Left lobe of liver (tissue), 2 donors: Measurements from ENCODE around the gene GPR84. TPM values are rescaled to one million over a fixed set of nuclear protein-coding genes. Genes with fewer than 3 reads are reported as not detected.

Source experiments
- ATAC-seq: fragments of 200-7000 bp; cut with Tn5 transposase; one replicate; pipeline ENCODE4 v1.9.1; 2020; ENCODE audit warnings: mild to moderate bottlenecking, moderate library complexity
- DNase-seq: peaks from one replicate; pipeline ENCODE4 v3.0.0-alpha.2; 2020; ENCODE audit warnings: low spot score
- total RNA-seq: library from RNA; stranded (reverse); gene quantifications from one replicate; pipeline ENCODE4 v1.2.1, GENCODE V29; 2021
- donor health status: DM: no; HTN: no; CAD: no; lungs with moderate emphysema.
- donor health status: DM: no; HTN: yes; CAD: no.

GPR84 gene
- total RNA-seq, 1 donor from 2014 or later: not detected

DNA sequence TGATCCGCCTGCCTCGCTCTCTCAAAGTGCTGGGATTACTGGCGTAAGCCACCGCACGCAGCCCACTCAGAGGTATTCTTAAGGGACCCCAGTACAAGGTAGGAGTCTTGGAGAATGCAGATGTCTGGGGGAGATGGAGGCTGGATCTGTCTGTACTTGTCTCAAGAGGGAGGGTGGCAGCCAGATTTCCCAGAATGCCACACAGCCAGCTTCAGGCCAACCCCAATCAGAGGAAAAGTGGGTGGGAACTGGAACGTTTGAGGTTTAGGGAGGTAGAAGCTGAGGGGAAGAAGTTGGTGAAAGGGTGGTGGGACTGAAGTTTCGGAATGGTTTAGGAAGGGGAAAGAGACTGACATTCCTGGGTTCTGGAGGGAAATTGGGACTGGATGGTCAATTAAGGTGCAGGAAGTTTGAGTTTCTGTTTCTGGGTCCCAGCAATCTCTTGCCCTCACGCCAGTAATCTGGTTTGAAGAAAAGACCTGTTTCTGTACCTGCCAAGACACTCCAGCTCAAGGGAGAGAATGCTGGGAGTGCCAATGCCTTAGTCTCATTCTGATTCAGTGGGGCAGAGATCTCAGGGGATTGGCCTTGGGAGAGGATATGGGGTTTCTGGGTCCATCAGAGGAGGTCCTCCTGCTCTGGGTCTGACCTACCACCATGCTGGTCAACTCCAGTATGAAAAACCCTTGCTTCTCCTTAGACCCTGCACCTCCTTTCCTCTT is 28.4 kb upstream of the GPR84 start:
- no peak for DNase-seq
- no peak for ATAC-seq

GRCh38 chr12:54390668-54391551 is 26.6 kb upstream of the GPR84 start:
- DNase-seq (no peak), ATAC-seq (peak; percentile 24)

GRCh38 chr12:54390176-54390667 is 25.9 kb upstream of the GPR84 start:
- no peak for DNase-seq
- peak; percentile 14 for ATAC-seq

DNA sequence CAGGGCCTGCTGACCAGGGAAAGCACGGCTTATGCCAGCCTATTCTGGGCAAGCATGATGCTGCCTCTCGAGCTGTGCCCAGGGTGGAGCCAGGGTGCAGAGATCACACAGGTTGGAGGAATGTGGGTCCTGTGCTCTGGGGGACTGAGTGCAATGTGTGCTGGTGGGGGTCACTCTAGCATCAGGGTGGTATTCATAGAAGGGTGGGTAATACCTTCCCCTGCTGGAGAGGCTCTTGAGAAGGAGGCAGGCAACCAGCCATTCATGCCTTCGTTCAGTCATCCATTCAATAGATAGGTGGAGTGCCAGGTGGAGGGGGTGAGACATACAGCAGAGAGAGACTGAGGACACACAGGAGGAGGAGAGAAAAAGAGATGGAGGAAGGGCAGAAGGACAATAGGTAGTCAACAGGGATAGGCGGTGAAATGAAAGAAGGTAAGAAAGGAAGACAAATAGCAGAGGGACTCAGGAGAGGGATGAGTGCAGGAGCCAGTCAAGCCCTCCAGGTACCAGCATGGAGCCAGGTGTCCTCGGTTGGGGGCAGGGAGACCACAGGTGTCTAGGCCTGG is 25.4 kb upstream of the GPR84 start:
- ATAC-seq (no peak), DNase-seq (no peak)

DNA sequence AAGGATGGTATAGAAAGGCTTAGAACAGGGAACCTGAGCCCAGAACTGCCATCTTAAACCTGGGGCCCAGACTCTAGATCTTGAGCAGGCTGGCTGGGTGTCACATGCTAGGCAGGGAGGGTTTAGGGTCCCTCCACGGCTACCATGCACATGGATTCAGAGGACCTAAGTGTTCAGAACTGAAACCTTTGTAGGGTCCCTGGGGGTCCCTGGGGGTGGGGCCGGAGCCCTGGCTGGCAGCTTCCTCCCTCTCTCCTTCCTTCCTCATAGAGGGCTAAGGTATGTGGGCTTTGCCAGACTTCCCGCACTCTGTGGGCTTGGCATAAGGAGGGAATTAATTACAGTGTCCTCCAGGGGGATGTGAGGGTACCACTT is 24.8 kb upstream of the GPR84 start:
- DNase-seq: no peak
- no peak for ATAC-seq

- DNase-seq (no peak), ATAC-seq (no peak)
Measured at GRCh38 chr12:54388237-54389133, 24.2 kb upstream of the GPR84 start.

- DNase-seq (no peak), ATAC-seq (no peak)
Measured at GRCh38 chr12:54387114-54387467, 22.8 kb upstream of the GPR84 start.

DNA sequence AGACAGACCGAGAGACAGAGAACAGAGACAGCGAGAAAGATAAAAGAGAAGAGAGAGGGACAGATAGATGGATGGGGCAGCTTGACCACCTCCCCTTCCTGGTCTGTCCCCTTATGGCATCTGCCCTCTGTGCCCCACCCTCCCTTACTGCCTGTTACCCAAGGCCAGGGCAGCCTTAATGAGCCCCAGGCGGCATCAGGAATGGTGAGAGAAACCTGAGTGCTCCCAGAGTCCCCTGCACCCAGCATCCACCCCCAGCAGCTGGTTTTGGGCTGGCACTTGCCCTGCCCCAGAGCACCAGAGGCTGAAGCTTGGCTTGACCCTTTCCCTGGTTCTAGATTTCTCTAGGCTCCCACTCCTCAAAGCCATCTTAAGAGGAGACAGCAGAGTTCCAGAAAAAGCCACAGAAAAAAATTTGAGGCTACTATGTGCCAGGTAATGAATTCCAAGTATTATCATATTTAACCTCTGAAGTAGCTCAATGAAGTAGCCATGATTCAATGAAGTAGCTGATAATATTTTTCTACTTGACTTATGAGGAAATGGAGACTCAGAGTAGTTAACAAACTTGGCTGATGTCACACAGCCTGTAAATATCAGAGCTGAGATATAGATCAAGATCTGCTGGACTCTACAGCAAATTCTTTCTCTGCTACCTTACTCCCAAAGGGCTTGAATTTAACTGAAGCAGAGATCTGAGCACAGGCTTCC is 22.3 kb upstream of the GPR84 start:
- no peak for DNase-seq
- no peak for ATAC-seq

- DNase-seq: no peak
- ATAC-seq: peak; percentile 32
Measured at GRCh38 chr12:54385251-54385914, 21.1 kb upstream of the GPR84 start.

DNA sequence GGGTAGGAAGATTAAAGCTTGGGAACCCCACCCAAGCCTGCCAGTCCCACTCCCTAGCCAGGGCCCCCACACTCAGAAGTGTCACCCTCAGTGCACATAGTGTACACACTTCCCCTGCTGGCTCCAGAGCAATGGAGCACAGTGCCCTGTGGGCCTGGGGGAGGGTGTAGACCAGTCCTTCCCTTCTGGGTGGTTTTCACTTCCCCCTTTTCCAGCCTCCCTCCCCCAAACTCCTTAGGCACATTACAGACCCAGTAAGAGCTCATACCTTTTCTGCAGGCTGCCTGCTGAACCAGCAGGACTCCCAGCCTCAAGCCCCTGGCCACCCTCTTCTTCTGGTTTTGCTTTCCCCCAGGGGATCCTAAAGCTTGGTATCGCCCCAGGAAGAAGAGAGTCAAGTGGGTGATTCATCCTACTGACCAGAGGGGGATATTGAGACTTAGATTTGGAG is 20.3 kb upstream of the GPR84 start, which contains the start of gene ZNF385A:
ZNF385A (minus strand) TSS at position 143 of the 451 bp plus-strand sequence. CDS start 219 bp downstream, outside the sequence.
- DNase-seq (no peak), ATAC-seq (peak; percentile 21)

- no peak for ATAC-seq
- DNase-seq: no peak
Measured at GRCh38 chr12:54383041-54383609, 18.8 kb upstream of the GPR84 start.

GRCh38 chr12:54381136-54381535 is 16.9 kb upstream of the GPR84 start:
- DNase-seq (no peak), ATAC-seq (no peak)

DNA sequence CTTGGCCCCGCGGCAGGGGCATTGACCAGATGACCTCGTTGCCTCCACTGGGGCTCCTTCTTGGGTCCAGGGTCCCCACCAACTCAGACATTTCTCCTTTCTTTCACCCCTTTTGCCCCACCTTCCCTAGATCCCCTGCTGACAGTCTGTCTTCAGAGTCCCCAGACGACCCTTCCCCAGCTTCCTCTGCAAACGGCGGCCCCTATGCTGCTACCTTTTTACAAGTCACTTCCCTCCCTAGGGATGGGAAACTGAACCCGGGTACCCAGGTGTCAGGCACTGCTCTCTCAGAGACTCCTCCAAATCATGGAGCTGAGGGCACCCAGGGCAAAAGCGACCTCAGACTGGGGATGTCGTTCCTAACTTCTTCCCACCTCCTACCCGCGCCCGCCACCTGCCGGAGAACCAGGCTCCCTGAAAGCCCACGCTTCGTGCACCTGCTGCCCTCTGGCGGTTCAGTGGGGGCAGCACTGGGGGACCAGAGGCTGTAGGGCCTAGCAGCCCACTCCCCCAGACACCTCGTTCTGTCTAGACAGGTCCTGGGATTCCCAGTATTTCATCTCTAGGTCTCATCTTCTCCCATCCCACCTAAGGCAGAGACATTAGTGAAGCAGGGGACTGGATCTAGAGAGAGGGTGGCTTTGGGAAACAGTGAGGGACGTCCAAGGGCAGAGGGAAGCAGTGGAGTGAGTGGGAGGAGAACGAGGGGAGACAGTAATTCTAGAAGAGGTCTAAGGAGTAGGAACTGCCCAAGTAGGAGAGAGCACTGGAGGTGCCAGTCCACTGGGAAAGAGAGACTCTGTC is 15.3 kb upstream of the GPR84 start:
- ATAC-seq (peak; percentile 94), DNase-seq (peak; percentile 87)

- ATAC-seq (peak; percentile 93), DNase-seq (peak; percentile 71)
Measured at GRCh38 chr12:54378796-54379397, 14.6 kb upstream of the GPR84 start.

DNA sequence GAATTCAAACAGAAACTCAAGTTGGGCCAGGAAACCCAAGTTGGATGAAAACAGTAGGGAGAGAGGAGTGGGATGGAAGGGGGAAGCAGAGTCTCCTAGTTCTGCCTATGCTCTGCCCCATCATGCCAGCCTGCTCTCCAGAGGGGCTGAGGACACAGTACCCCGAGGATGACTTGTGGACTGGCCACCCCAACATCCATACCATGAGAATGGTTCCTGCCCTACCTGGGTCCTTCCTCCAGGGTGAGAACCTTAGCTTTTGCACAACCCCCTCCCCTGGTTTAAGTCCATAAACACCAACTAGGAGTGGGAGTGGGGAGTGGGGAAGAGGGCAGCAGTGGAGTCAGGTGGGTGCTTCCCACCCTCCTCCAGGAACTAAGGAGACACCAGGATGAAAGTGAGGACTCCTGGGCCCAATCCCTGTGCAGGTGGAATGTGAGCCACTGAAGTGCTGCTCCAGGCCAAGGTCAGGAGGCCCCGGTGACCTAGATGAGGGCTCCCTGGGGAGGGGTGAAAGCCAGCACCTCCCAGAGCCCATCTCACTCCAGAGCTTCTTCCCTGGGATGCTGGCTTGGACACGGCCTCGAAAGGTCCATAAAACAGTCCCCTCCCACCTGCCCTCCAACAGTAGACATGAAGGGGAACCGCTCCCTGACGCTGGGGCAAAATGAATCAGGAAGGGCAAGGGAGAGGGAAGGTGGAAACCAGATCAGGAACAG is 13.7 kb upstream of the GPR84 start:
- DNase-seq (no peak), ATAC-seq (no peak)

GRCh38 chr12:54377007-54377406 is 12.7 kb upstream of the GPR84 start:
- ATAC-seq: no peak

DNA sequence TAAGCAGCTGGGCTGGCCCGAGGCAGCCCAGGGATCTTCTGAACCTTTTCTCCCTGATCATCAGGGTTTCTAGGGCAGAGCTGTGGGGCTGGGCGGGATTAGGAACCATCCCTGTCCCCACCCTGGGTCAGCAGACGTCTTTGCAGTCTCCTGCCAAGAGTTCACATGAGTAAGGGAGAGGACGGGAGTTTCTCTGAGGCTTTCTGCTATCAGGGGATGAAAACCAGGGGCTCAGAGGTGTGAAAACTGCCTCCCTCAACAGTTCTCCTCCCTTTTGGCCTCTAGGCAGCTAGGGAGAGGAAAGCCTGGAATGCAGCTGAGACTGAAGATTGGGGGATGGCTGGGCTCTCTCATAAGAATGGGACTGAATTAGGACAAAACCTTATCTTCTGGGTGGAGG is 12.3 kb upstream of the GPR84 start:
- ATAC-seq: no peak
- DNase-seq: no peak

More at GRCh38 chr12:54377007-54377406, 12.7 kb upstream of the GPR84 start:
- DNase-seq: no peak
